HG03064 (cell line): ENCODE data around the gene KIF26A.

Experiments used
- ATAC-seq: cut with Tn5 transposase; IDR thresholded peaks from one replicate; pipeline ENCODE4 v1.9.1; 2021; ENCODE audit warnings: low read depth; ENCODE audit not compliant: unreplicated experiment

KIF26A gene

GRCh38 chr14:104142136-104142945 is 4.0 kb downstream of the KIF26A start:
- no peak for ATAC-seq

GRCh38 chr14:104142946-104143470 is 4.6 kb downstream of the KIF26A start:
- no peak for ATAC-seq

- ATAC-seq = no peak
These were observed 5.4 kb downstream of the KIF26A start for GRCh38 chr14:104143521-104144452.

GRCh38 chr14:104144453-104144790 is 6.0 kb downstream of the KIF26A start:
- ATAC-seq = no peak

- no peak for ATAC-seq
These were observed 6.8 kb downstream of the KIF26A start for GRCh38 chr14:104144911-104145825.

GRCh38 chr14:104145826-104146601 is 7.6 kb downstream of the KIF26A start:
- ATAC-seq = no peak

- no peak for ATAC-seq
These were observed 8.4 kb downstream of the KIF26A start for GRCh38 chr14:104146651-104147345.

GRCh38 chr14:104147346-104148125 is 9.1 kb downstream of the KIF26A start:
- no peak for ATAC-seq

- no peak for ATAC-seq
These were observed 10.3 kb downstream of the KIF26A start for GRCh38 chr14:104148433-104149277.

GRCh38 chr14:104149278-104149595 is 10.8 kb downstream of the KIF26A start:
- ATAC-seq = no peak

- no peak for ATAC-seq
These were observed 11.3 kb downstream of the KIF26A start for GRCh38 chr14:104149617-104150135.

- no peak for ATAC-seq
These were observed 12.0 kb downstream of the KIF26A start for GRCh38 chr14:104150136-104151025.

- no peak for ATAC-seq
These were observed 12.6 kb downstream of the KIF26A start for GRCh38 chr14:104151026-104151381.

- no peak for ATAC-seq
These were observed 13.3 kb downstream of the KIF26A start for GRCh38 chr14:104151566-104152245.

GRCh38 chr14:104152246-104152575 is 13.8 kb downstream of the KIF26A start:
- ATAC-seq = no peak
